OCI-LY7 (cell line): ENCODE results near the gene ENAH. TPM values are rescaled to one million over a fixed set of nuclear protein-coding genes. Genes with fewer than 3 reads are reported as not detected.

ENCODE experiments used
- BruUV-seq: library from RNA; stranded (reverse); fragments of 400-500 nt; replicated peaks from 2 replicates; lab custom pipeline; 2021; lab: Mats Ljungman, UMichigan
- CTCF ChIA-PET: fragments of 300-600 bp; sonication (Branson Sonifier 250); formaldehyde crosslinking; loops from one replicate; lab custom pipeline; 2022; ENCODE audit warnings: antibody characterized with exemption; ENCODE audit not compliant: unreplicated experiment; lab: Charles Lee
- POLR2A ChIA-PET: fragments of 300-600 bp; sonication (Branson Sonifier 250); formaldehyde crosslinking; loops from one replicate; lab custom pipeline; 2022; ENCODE audit warnings: antibody characterized with exemption; lab: Charles Lee
- DNase-seq: peaks from one replicate; pipeline ENCODE4 v3.0.0-alpha.2; 2015; ENCODE audit warnings: low spot score
- H2AFZ ChIP-seq: fragments of 200-600 bp; sonication (generic), shearing (Covaris generic); 2 replicates; pipeline ENCODE4 v1.6.1; 2014; ENCODE audit warnings: mild to moderate bottlenecking, antibody characterized with exemption, low read length, moderate library complexity
- H3K27ac ChIP-seq: fragments of 200-600 bp; sonication (generic); 2 replicates; pipeline ENCODE4 v1.5.1; 2014; ENCODE audit warnings: mixed run types, low read depth, mild to moderate bottlenecking, moderate library complexity, low read length, inconsistent platforms; ENCODE audit not compliant: poor library complexity, severe bottlenecking
- H3K36me3 ChIP-seq: fragments of 200-600 bp; sonication (generic); 2 replicates; pipeline ENCODE4 v1.6.1; 2014; ENCODE audit warnings: mild to moderate bottlenecking, antibody characterized with exemption, low read length, moderate library complexity, mixed read lengths; ENCODE audit not compliant: insufficient read depth
- H3K4me1 ChIP-seq: fragments of 200-600 bp; sonication (generic); 2 replicates; pipeline ENCODE4 v1.5.1; 2014; ENCODE audit warnings: mild to moderate bottlenecking, low read length; ENCODE audit not compliant: insufficient read depth, poor library complexity, severe bottlenecking
- H3K4me2 ChIP-seq: fragments of 200-600 bp; sonication (generic); 2 replicates; pipeline ENCODE4 v1.6.1; 2014; ENCODE audit warnings: mild to moderate bottlenecking, low read length
- H3K4me3 ChIP-seq: fragments of 200-600 bp; sonication (generic); 2 replicates; pipeline ENCODE4 v1.5.1; 2014; ENCODE audit warnings: mild to moderate bottlenecking, low read depth, low read length; ENCODE audit not compliant: poor library complexity, severe bottlenecking
- H3K79me2 ChIP-seq: fragments of 200-600 bp; sonication (generic); 2 replicates; pipeline ENCODE4 v1.6.1; 2016; ENCODE audit warnings: low read depth, mild to moderate bottlenecking, low read length, moderate library complexity, mixed read lengths; ENCODE audit not compliant: insufficient read depth
- H3K9me2 ChIP-seq: fragments of 200-600 bp; sonication (generic); 2 replicates; pipeline ENCODE4 v1.6.1; 2016; ENCODE audit warnings: mild to moderate bottlenecking, low read length, mixed read lengths; ENCODE audit not compliant: insufficient read depth
- H3K9me3 ChIP-seq: fragments of 200-600 bp; sonication (generic); 2 replicates; pipeline ENCODE4 v1.6.1; 2014; ENCODE audit warnings: mild to moderate bottlenecking, mixed run types, low read length, mixed read lengths
- H4K20me1 ChIP-seq: fragments of 200-600 bp; sonication (generic); 2 replicates; pipeline ENCODE4 v1.6.1; 2014; ENCODE audit warnings: mild to moderate bottlenecking, antibody characterized with exemption, low read length, moderate library complexity, mixed read lengths; ENCODE audit not compliant: insufficient read depth
- EZH2phosphoT487 ChIP-seq: fragments of 200-600 bp; sonication (generic); IDR thresholded peaks from 2 replicates; pipeline ENCODE4 v1.6.1; 2018; ENCODE audit warnings: low read depth, borderline replicate concordance, mild to moderate bottlenecking, mixed run types, antibody characterized with exemption, low read length, moderate library complexity, mixed read lengths
- intact Hi-C: fragments of 100-400 bp; cut with micrococcal nuclease; formaldehyde crosslinking; loops from one replicate; pipeline ENCODE4 v1.10.0; 2022; ENCODE audit not compliant: unreplicated experiment
- total RNA-seq, 2 experiments: library from RNA; depleted of rRNA in 1 of 2; stranded (reverse); fragments of >200 nt in 1 of 2; shearing (Covaris generic) in 1 of 2; gene quantifications; 2 replicates each; pipeline ENCODE4 v1.2.3, GENCODE V29; 2014 to 2022
- TF ChIP-seq, protein P1 (sequence below): fragments of 200-600 bp; sonication (generic); conservative IDR thresholded peaks from 2 replicates; pipeline ENCODE4 v1.5.1; 2014; ENCODE audit warnings: mild to moderate bottlenecking, antibody characterized with exemption, low read length, moderate library complexity, mixed read lengths

The ENAH gene
- total RNA-seq, 2 experiments from 2014 or later: 4.6 to 18.1 TPM

DNA sequence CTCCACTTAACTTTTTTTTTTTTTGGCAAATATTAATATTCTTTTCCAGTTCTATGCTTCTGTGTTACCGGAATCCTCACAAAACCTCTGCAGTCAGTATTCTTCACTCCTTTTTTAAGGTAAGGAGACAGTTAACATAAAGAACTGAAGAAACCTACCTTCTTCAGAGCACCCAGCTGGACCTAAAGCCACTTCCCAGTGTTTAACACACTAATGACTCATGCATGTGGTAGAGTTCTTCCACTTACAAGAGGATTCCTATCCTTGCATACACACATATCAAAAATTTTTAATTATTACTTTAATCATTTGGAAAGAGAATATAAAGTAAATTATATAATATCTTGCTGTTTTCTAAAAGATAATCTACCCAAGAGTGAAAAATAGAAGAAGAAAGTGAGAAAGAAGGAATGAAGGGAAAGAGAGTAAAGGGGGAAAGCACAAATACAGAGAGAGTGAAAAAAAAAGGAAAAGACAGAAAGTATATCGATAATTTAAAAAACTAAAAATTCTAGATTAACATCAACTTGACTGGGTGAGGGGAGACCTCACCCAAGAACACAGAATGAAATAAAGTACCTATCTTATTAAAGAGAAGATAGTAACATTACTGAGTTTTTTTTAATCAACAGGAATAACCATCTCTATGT, 54.9 kb downstream of the ENAH start:
- POLR2A ChIA-PET: interaction anchor here (0.5 to 0.9 kb wide), 4 partner anchors 33 to 430 kb away, joined by 3 to 4 read pairs (median 4); no protein-coding TSS in a partner anchor
- Histone ChIP-seq H3K9me2 (no peaks in the 10 kb centered on the region), H3K4me1 (no peaks in the 10 kb centered on the region), H3K4me3 (no peak overlapping the region), H3K79me2 (no peaks in the 10 kb centered on the region), H3K27ac (no peak overlapping the region), H3K9me3 (no peaks in the 10 kb centered on the region), H4K20me1 (no peaks in the 10 kb centered on the region), H2AFZ (no peak overlapping the region), H3K36me3 (no peaks in the 10 kb centered on the region; the same call in 1 of the 2 replicates), H3K4me2 (no peak overlapping the region)
- CTCF ChIA-PET: no interaction called here
- TF ChIP-seq, protein P1, sequence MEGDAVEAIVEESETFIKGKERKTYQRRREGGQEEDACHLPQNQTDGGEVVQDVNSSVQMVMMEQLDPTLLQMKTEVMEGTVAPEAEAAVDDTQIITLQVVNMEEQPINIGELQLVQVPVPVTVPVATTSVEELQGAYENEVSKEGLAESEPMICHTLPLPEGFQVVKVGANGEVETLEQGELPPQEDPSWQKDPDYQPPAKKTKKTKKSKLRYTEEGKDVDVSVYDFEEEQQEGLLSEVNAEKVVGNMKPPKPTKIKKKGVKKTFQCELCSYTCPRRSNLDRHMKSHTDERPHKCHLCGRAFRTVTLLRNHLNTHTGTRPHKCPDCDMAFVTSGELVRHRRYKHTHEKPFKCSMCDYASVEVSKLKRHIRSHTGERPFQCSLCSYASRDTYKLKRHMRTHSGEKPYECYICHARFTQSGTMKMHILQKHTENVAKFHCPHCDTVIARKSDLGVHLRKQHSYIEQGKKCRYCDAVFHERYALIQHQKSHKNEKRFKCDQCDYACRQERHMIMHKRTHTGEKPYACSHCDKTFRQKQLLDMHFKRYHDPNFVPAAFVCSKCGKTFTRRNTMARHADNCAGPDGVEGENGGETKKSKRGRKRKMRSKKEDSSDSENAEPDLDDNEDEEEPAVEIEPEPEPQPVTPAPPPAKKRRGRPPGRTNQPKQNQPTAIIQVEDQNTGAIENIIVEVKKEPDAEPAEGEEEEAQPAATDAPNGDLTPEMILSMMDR: no peak
- no peak for TF ChIP-seq EZH2phosphoT487
- BruUV-seq: no TSS peak
- intact Hi-C loops: no loop called here
- no peak for DNase-seq

DNA sequence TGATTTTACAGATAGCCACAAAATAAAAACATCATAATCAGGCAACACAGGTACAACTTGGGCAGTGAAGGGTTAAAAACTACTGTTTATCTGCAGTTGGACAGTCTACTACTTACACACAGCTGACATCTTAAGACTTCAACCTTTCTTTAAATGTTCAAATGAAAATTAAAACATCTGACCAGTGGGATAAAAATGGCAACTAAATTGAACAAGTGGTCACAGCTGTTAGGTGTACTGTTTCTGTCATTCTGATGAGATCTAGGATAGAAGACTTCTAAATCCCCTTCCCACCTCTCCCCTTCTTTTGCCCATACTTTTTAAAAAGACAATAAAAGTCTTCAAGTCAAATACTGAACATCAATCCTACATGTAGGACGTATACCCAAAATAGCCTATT, 56.2 kb downstream of the ENAH start:
- Histone ChIP-seq H4K20me1 (no peaks in the 10 kb centered on the region), H3K4me2 (no peak overlapping the region), H3K79me2 (no peaks in the 10 kb centered on the region), H3K4me1 (no peaks in the 10 kb centered on the region), H2AFZ (no peak overlapping the region), H3K9me2 (no peaks in the 10 kb centered on the region), H3K36me3 (no peaks in the 10 kb centered on the region; the same call in 1 of the 2 replicates), H3K9me3 (no peaks in the 10 kb centered on the region), H3K4me3 (no peak overlapping the region), H3K27ac (no peak overlapping the region)
- ChIA-PET POLR2A (interaction anchor here (0.7 to 0.9 kb wide), 4 partner anchors 51 to 143 kb away, joined by 3 to 5 read pairs (median 4); no protein-coding TSS in a partner anchor), CTCF (no interaction called here)
- TF ChIP-seq EZH2phosphoT487: no peak
- TF ChIP-seq, protein P1: no peak
- no TSS peak for BruUV-seq
- intact Hi-C loops: no loop called here
- DNase-seq: no peak

DNA sequence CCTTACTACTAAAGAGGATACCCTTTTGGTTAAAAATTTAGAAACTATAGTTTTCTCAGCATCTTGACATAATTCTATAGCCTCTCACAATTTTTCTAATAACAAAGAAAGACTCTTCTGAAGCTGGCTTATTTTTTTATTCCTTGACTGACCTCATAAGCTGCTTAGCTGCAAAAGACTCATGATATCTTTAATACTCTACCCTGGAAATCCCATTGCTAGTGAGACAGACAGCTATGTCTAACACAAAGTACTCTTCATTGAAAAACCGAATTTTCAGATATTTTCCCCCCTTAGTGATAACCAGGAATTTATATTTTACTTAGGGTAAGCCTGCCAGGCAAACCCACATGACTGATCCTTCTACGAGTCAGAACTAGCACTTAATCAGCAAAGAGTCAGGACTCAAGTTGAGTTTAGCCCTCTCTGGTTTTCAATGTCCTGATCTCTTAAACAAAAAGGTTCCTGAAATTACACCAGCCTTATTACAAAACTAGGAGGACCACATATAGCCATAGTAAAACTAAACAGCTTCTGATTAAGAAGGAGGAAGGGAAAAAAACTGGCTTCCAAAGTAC, 56.9 kb downstream of the ENAH start:
- Histone ChIP-seq H3K79me2 (no peaks in the 10 kb centered on the region), H3K9me2 (no peaks in the 10 kb centered on the region), H3K36me3 (no peaks in the 10 kb centered on the region; the same call in 1 of the 2 replicates), H3K27ac (no peak overlapping the region), H3K4me2 (no peak overlapping the region), H3K4me1 (no peaks in the 10 kb centered on the region), H3K9me3 (no peaks in the 10 kb centered on the region), H2AFZ (no peak overlapping the region), H4K20me1 (no peaks in the 10 kb centered on the region), H3K4me3 (no peak overlapping the region)
- no TSS peak for BruUV-seq
- intact Hi-C loops: no loop called here
- ChIA-PET CTCF (no interaction called here), POLR2A (interaction anchor here (0.7 to 1.3 kb wide), 3 partner anchors 14 to 144 kb away, joined by 3 read pairs; no protein-coding TSS in a partner anchor)
- no peak for TF ChIP-seq EZH2phosphoT487
- TF ChIP-seq, protein P1: no peak
- DNase-seq: no peak
